ENCODE measurements around the gene RAB3A.
"Not testable (repeated sequence)": the region's sequence is repeated elsewhere in the genome, so short reads cannot be mapped to it uniquely, and the experiment has no call there.

Gene RAB3A

DNA sequence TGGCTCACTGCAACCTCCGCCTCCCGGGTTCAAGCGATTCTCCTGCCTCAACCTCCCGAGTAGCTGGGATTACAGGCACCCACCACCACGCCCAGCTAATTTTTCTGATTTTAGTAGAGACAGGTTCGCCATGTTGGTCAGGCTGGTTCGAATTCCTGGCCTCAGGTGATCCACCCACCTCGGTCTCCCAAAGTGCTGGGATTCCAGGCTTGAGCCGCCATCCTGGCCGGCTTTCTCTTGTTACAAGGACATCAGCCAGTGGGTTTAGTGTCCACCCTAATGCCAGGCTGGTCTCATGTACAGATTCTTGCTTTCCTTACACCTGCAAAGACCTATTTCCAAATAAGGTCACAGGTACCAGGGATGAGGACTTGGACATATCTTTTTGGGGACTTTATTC is 44.0 kb downstream of the RAB3A start:
- TF ChIP-seq, protein P1, sequence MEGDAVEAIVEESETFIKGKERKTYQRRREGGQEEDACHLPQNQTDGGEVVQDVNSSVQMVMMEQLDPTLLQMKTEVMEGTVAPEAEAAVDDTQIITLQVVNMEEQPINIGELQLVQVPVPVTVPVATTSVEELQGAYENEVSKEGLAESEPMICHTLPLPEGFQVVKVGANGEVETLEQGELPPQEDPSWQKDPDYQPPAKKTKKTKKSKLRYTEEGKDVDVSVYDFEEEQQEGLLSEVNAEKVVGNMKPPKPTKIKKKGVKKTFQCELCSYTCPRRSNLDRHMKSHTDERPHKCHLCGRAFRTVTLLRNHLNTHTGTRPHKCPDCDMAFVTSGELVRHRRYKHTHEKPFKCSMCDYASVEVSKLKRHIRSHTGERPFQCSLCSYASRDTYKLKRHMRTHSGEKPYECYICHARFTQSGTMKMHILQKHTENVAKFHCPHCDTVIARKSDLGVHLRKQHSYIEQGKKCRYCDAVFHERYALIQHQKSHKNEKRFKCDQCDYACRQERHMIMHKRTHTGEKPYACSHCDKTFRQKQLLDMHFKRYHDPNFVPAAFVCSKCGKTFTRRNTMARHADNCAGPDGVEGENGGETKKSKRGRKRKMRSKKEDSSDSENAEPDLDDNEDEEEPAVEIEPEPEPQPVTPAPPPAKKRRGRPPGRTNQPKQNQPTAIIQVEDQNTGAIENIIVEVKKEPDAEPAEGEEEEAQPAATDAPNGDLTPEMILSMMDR (IDR thresholded peaks at IDR 0.05; ENCODE audit: low read depth, low read length) = no peak
- TF ChIP-seq EZH2phosphoT487 (IDR thresholded peaks at IDR 0.05; ENCODE audit: low read depth) = no peak
- no peaks in the 10 kb centered on the region for H4K20me1 ChIP-seq (ENCODE audit: insufficient read depth, low read length)
- peaks cover 27% of the 10 kb centered on the region for H3K36me3 ChIP-seq (replicated peaks; ENCODE audit: low read depth, low read length)
- H3K4me1 ChIP-seq (ENCODE audit: low read length) = peaks cover 10% of the 10 kb centered on the region
- H3K9ac ChIP-seq (ENCODE audit: low read length) = no peak overlapping the region
- no peak overlapping the region for H2AFZ ChIP-seq (ENCODE audit: low read depth, low read length)
- no peak overlapping the region for H3K27ac ChIP-seq (ENCODE audit: low read length)
- peak overlapping the region; percentile 94 for H3K4me2 ChIP-seq (ENCODE audit: low read length)
- no peaks in the 10 kb centered on the region for H3K79me2 ChIP-seq (ENCODE audit: low read length)
- H3K4me3 ChIP-seq (ENCODE audit: low read length) = no peak overlapping the region
- no peaks in the 10 kb centered on the region for H3K9me3 ChIP-seq (ENCODE audit: insufficient read depth, low read length)
- no peaks in the 10 kb centered on the region for H3K27me3 ChIP-seq (ENCODE audit: low read depth, low read length)

GRCh38 chr19:18159059-18159616 is 44.7 kb downstream of the RAB3A start:
- Histone ChIP-seq H3K4me1 (ENCODE audit: low read length) (peaks cover 14% of the 10 kb centered on the region), H3K36me3 (replicated peaks; ENCODE audit: low read depth, low read length) (peaks cover 27% of the 10 kb centered on the region)
- H3K9ac ChIP-seq (ENCODE audit: low read length); H3K27ac ChIP-seq (ENCODE audit: low read length); H2AFZ ChIP-seq (ENCODE audit: low read depth, low read length); H3K79me2 ChIP-seq (ENCODE audit: low read length); H4K20me1 ChIP-seq (ENCODE audit: insufficient read depth, low read length); H3K9me3 ChIP-seq (ENCODE audit: insufficient read depth, low read length); H3K4me2 ChIP-seq (ENCODE audit: low read length); H3K27me3 ChIP-seq (ENCODE audit: low read depth, low read length); H3K4me3 ChIP-seq (ENCODE audit: low read length): not testable (repeated sequence)

- H3K27me3 ChIP-seq (ENCODE audit: low read depth, low read length) = no peaks in the 10 kb centered on the region
- TF ChIP-seq, protein P1 (IDR thresholded peaks at IDR 0.05; ENCODE audit: low read depth, low read length) = no peak
- TF ChIP-seq EZH2phosphoT487 (IDR thresholded peaks at IDR 0.05; ENCODE audit: low read depth) = no peak
- H3K9me3 ChIP-seq (ENCODE audit: insufficient read depth, low read length) = no peaks in the 10 kb centered on the region
- H4K20me1 ChIP-seq (ENCODE audit: insufficient read depth, low read length) = peaks cover 8% of the 10 kb centered on the region; the same call in 1 of the 2 replicates
- peaks cover 18% of the 10 kb centered on the region for H3K4me1 ChIP-seq (ENCODE audit: low read length)
- no peak overlapping the region for H3K9ac ChIP-seq (ENCODE audit: low read length)
- peaks cover 11% of the 10 kb centered on the region; the same call in 1 of the 2 replicates for H3K79me2 ChIP-seq (ENCODE audit: low read length)
- H2AFZ ChIP-seq (ENCODE audit: low read depth, low read length) = no peak overlapping the region
- H3K4me2 ChIP-seq (ENCODE audit: low read length) = no peak overlapping the region
- no peak overlapping the region for H3K27ac ChIP-seq (ENCODE audit: low read length)
- no peak overlapping the region for H3K4me3 ChIP-seq (ENCODE audit: low read length)
- H3K36me3 ChIP-seq (replicated peaks; ENCODE audit: low read depth, low read length) = peaks cover 27% of the 10 kb centered on the region
Measured at GRCh38 chr19:18158467-18158866, 45.4 kb downstream of the RAB3A start.

- H3K36me3 ChIP-seq (replicated peaks; ENCODE audit: low read depth, low read length) = peaks cover 21% of the 10 kb centered on the region
- no peaks in the 10 kb centered on the region for H3K9me3 ChIP-seq (ENCODE audit: insufficient read depth, low read length)
- H4K20me1 ChIP-seq (ENCODE audit: insufficient read depth, low read length) = peaks cover 8% of the 10 kb centered on the region; the same call in 1 of the 2 replicates
- no peak overlapping the region for H3K4me3 ChIP-seq (ENCODE audit: low read length)
- peaks cover 18% of the 10 kb centered on the region for H3K4me1 ChIP-seq (ENCODE audit: low read length)
- peaks cover 13% of the 10 kb centered on the region; the same call in 1 of the 2 replicates for H3K79me2 ChIP-seq (ENCODE audit: low read length)
- H2AFZ ChIP-seq (ENCODE audit: low read depth, low read length) = no peak overlapping the region
- H3K27me3 ChIP-seq (ENCODE audit: low read depth, low read length) = no peaks in the 10 kb centered on the region
- no peak overlapping the region for H3K27ac ChIP-seq (ENCODE audit: low read length)
- no peak overlapping the region for H3K9ac ChIP-seq (ENCODE audit: low read length)
- H3K4me2 ChIP-seq (ENCODE audit: low read length) = no peak overlapping the region
- no peak for TF ChIP-seq EZH2phosphoT487 (IDR thresholded peaks at IDR 0.05; ENCODE audit: low read depth)
- TF ChIP-seq, protein P1 (IDR thresholded peaks at IDR 0.05; ENCODE audit: low read depth, low read length) = no peak
Measured at GRCh38 chr19:18157465-18158063, 46.3 kb downstream of the RAB3A start.
